Peyer's patch (tissue), 4 donors: ENCODE results near the gene CWC25.
"Not testable (repeated sequence)": the region's sequence is repeated elsewhere in the genome, so short reads cannot be mapped to it uniquely, and the experiment has no call there.

Experiments used
- POLR2A ChIP-seq, 2 donors: fragments of 450-650 bp; IDR thresholded peaks; one replicate each; pipeline ENCODE4 v1.5.1; 2017; ENCODE audit warnings: antibody characterized with exemption in 2 of 2, mild to moderate bottlenecking in 2 of 2, moderate library complexity in 2 of 2
- TF ChIP-seq, protein P1 (sequence below), 6 experiments: fragments of 450-650 bp in 4 of 6; fragments of 200-600 bp in 2 of 6; sonication (generic) in 1 of 6; IDR thresholded peaks; one replicate each; pipeline ENCODE4 v1.5.1; 2017 to 2019; ENCODE audit warnings: antibody characterized with exemption in 6 of 6, mild to moderate bottlenecking in 3 of 6, moderate library complexity in 1 of 6

DNA sequence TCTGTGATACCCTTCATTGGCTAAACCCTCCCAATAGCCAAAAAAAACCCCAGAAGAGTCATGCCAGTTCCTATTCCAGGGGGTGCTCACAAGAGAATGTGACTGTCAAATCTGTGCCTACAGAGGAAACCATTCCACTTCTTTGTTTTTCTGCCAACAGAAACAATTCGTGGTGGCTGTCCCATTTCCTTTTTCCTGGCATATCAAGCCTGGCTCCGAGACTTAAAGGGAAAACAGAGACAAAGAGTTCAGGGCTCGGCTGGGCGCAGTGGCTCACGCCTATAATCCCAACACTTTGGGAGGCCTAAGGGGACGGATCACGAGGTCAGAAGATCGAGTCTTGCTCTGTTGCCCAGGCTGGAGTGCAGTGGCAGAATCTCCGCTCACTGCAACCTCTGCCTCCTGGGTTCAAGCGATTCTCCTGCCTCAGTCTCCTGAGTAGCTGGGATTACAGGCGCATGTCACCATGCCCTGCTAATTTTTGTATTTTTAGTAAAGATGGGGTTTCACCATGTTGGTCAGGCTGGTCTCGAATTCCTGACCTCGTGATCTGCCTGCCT, 34.9 kb downstream of the CWC25 start:
- not testable (repeated sequence) for TF ChIP-seq POLR2A (IDR thresholded peaks at IDR 0.05)
- TF ChIP-seq, protein P1, sequence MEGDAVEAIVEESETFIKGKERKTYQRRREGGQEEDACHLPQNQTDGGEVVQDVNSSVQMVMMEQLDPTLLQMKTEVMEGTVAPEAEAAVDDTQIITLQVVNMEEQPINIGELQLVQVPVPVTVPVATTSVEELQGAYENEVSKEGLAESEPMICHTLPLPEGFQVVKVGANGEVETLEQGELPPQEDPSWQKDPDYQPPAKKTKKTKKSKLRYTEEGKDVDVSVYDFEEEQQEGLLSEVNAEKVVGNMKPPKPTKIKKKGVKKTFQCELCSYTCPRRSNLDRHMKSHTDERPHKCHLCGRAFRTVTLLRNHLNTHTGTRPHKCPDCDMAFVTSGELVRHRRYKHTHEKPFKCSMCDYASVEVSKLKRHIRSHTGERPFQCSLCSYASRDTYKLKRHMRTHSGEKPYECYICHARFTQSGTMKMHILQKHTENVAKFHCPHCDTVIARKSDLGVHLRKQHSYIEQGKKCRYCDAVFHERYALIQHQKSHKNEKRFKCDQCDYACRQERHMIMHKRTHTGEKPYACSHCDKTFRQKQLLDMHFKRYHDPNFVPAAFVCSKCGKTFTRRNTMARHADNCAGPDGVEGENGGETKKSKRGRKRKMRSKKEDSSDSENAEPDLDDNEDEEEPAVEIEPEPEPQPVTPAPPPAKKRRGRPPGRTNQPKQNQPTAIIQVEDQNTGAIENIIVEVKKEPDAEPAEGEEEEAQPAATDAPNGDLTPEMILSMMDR (IDR thresholded peaks at IDR 0.05) = not testable (repeated sequence)
